K562 (cell line): ENCODE data around the gene LCN15. TPM values are rescaled to one million over a fixed set of nuclear protein-coding genes. Genes with fewer than 3 reads are reported as not detected.

Experiments
- ATAC-seq: fragments of 200-7000 bp; cut with Tn5 transposase; 3 replicates; pipeline ENCODE4 v1.9.1; 2020; ENCODE audit warnings: moderate library complexity
- BruUV-seq: library from RNA; stranded (reverse); fragments of 400-500 nt; replicated peaks from 2 replicates; lab custom pipeline; 2021; lab: Mats Ljungman, UMichigan
- CTCF ChIA-PET: fragments of 300-600 bp; formaldehyde crosslinking; extraction: SDS; loops from one replicate; lab custom pipeline; 2021; ENCODE audit warnings: low intra/inter-chr PET ratio; lab: Yijun Ruan, JAX
- POLR2A ChIA-PET: fragments of 300-600, 350-650 bp; sonication (Branson Sonifier 250); formaldehyde crosslinking; extraction: SDS; loops from one replicate; lab custom pipeline; 2021; ENCODE audit warnings: antibody characterized with exemption, inconsistent platforms; lab: Yijun Ruan, JAX
- DNase-seq, 4 experiments: peaks; one replicate each; pipeline versions ENCODE4 v3.0.0 to v3.0.0-alpha.2; 2011 to 2018; ENCODE audit warnings: low spot score in 3 of 4, mixed read lengths in 3 of 4; ENCODE audit errors: extremely low read depth in 1 of 4
- FAIRE-seq: peaks from 2 replicates; lab custom pipeline; 2011; peaks lifted over from hg19 to GRCh38; lab: Jason Lieb, UNC
- H2AFZ ChIP-seq: 2 replicates; pipeline ENCODE4 v1.6.0; 2011; ENCODE audit warnings: low read depth, low read length, control low read depth, inconsistent platforms
- H3K27ac ChIP-seq: fragments of 200-600 bp; 3 replicates; pipeline ENCODE4 v1.8.0; 2011; ENCODE audit warnings: low read depth, mild to moderate bottlenecking, control low read depth, inconsistent platforms, low read length, moderate library complexity, mixed read lengths; ENCODE audit errors: extremely low read depth
- H3K27me3 ChIP-seq, 2 experiments: fragments of 300-600 bp in 1 of 2; 2 replicates in 1 of 2; 3 replicates in 1 of 2; pipeline versions ENCODE4 v1.6.0 to v1.8.0; 2011; ENCODE audit warnings: inconsistent platforms in 2 of 2, low read length in 2 of 2, mild to moderate bottlenecking in 1 of 2, mixed read lengths in 1 of 2, moderate library complexity in 1 of 2; ENCODE audit not compliant: control insufficient read depth in 2 of 2, insufficient read depth in 2 of 2
- H3K36me3 ChIP-seq: fragments of 300-600 bp; 3 replicates; pipeline ENCODE4 v1.8.0; 2011; ENCODE audit warnings: mild to moderate bottlenecking, low read length, inconsistent platforms; ENCODE audit not compliant: control insufficient read depth, insufficient read depth
- H3K4me1 ChIP-seq, 2 experiments: fragments of 200-600 bp in 1 of 2; replicated peaks in 1 of 2; 2 replicates in 1 of 2; 3 replicates in 1 of 2; pipeline versions ENCODE4 v1.5.1 to v1.8.0; 2011; ENCODE audit warnings: inconsistent platforms in 2 of 2, low read length in 2 of 2, mild to moderate bottlenecking in 1 of 2, mixed read lengths in 1 of 2, moderate library complexity in 1 of 2; ENCODE audit not compliant: control insufficient read depth in 2 of 2, insufficient read depth in 2 of 2
- H3K4me2 ChIP-seq: 2 replicates; pipeline ENCODE4 v1.6.1; 2011; ENCODE audit warnings: low read length, control low read depth, inconsistent platforms, mixed read lengths; ENCODE audit not compliant: insufficient read depth
- H3K4me3 ChIP-seq: fragments of 200-600 bp; sonication (generic), shearing (Covaris generic); 2 replicates; pipeline ENCODE4 v1.5.1; 2016; ENCODE audit warnings: control low read depth, inconsistent platforms
- H3K79me2 ChIP-seq: fragments of 200-600 bp; 3 replicates; pipeline ENCODE4 v1.8.0; 2011; ENCODE audit warnings: low read length, inconsistent platforms; ENCODE audit not compliant: control insufficient read depth, insufficient read depth
- H3K9ac ChIP-seq, 2 experiments: 2 replicates each; pipeline versions ENCODE4 v1.6.0 to v1.6.1; 2011; ENCODE audit warnings: low read depth in 2 of 2, low read length in 2 of 2, control low read depth in 1 of 2, inconsistent platforms in 1 of 2, mild to moderate bottlenecking in 1 of 2, mixed read lengths in 1 of 2; ENCODE audit not compliant: insufficient read depth in 1 of 2
- H3K9me1 ChIP-seq: one replicate; pipeline ENCODE4 v1.6.0; 2011; ENCODE audit warnings: inconsistent platforms, mild to moderate bottlenecking, low read length, moderate library complexity; ENCODE audit not compliant: control insufficient read depth, insufficient read depth
- H3K9me3 ChIP-seq: replicated peaks from 2 replicates; pipeline ENCODE4 v1.5.1; 2011; ENCODE audit warnings: low read depth, low read length, inconsistent platforms; ENCODE audit not compliant: control insufficient read depth, insufficient read depth
- H4K20me1 ChIP-seq: replicated peaks from 2 replicates; pipeline ENCODE4 v1.6.1; 2011; ENCODE audit warnings: low read length, inconsistent platforms, mixed read lengths; ENCODE audit not compliant: control insufficient read depth, insufficient read depth
- CREM ChIP-seq: IDR thresholded peaks from 2 replicates; pipeline ENCODE4 v1.6.1; 2014; ENCODE audit warnings: antibody characterized with exemption, low read depth
- EP400 ChIP-seq: fragments of 450-650 bp; IDR thresholded peaks from 2 replicates; pipeline ENCODE4 v1.6.1; 2017; ENCODE audit warnings: antibody characterized with exemption, mild to moderate bottlenecking, moderate library complexity
- HDAC2 ChIP-seq: fragments of 450-650 bp; IDR thresholded peaks from 2 replicates; pipeline ENCODE4 v1.6.1; 2016; ENCODE audit warnings: mild to moderate bottlenecking
- HMGN3 ChIP-seq: IDR thresholded peaks from 2 replicates; pipeline ENCODE4 v1.6.1; 2011; ENCODE audit warnings: borderline replicate concordance, low read depth, mild to moderate bottlenecking, mixed read lengths, low read length; ENCODE audit not compliant: insufficient read length; ENCODE audit errors: extremely low read depth
- HNRNPUL1 ChIP-seq: fragments of 200-400 bp; formaldehyde crosslinking; IDR thresholded peaks from 2 replicates; pipeline ENCODE4 v1.6.1; 2017; ENCODE audit warnings: low read length
- KHSRP ChIP-seq: fragments of 450-650 bp; IDR thresholded peaks from 2 replicates; pipeline ENCODE4 v1.6.1; 2017
- MYBL2 ChIP-seq, 2 experiments: fragments of 450-650 bp in 1 of 2; sonication (generic) in 1 of 2; formaldehyde crosslinking in 1 of 2; IDR thresholded peaks; 2 replicates each; pipeline versions ENCODE4 v1.6.1 to v1.8.1; 2017 to 2022; ENCODE audit warnings: borderline replicate concordance in 1 of 2, inconsistent platforms in 1 of 2, low read depth in 1 of 2, mild to moderate bottlenecking in 1 of 2, missing genetic modification reagents in 1 of 2, moderate library complexity in 1 of 2
- NCOA6 ChIP-seq: fragments of 450-650 bp; IDR thresholded peaks from 2 replicates; pipeline ENCODE4 v1.6.1; 2017; ENCODE audit warnings: mild to moderate bottlenecking
- NR1H2 ChIP-seq: sonication (generic); formaldehyde crosslinking; IDR thresholded peaks from 2 replicates; pipeline ENCODE4 v1.4.0; 2020; ENCODE audit warnings: mild to moderate bottlenecking, missing genetic modification reagents
- NRF1 ChIP-seq, 2 experiments: fragments of 450-650 bp; IDR thresholded peaks in 1 of 2; conservative IDR thresholded peaks in 1 of 2; 2 replicates each; pipeline ENCODE4 v1.6.1; 2014; ENCODE audit warnings: mild to moderate bottlenecking in 2 of 2
- RBM34 ChIP-seq: fragments of 200-400 bp; formaldehyde crosslinking; IDR thresholded peaks from 2 replicates; pipeline ENCODE4 v1.6.1; 2018; ENCODE audit warnings: low read length, borderline replicate concordance; ENCODE audit not compliant: insufficient read depth
- SAFB ChIP-seq: fragments of 200-400 bp; formaldehyde crosslinking; IDR thresholded peaks from 2 replicates; pipeline ENCODE4 v1.6.1; 2017; ENCODE audit warnings: low read depth, low read length, borderline replicate concordance
- SIN3B ChIP-seq: fragments of 450-650 bp; IDR thresholded peaks from 2 replicates; pipeline ENCODE4 v1.6.1; 2017; ENCODE audit warnings: low read depth, mild to moderate bottlenecking, moderate library complexity
- SIRT6 ChIP-seq: IDR thresholded peaks from one replicate; pipeline ENCODE4 v1.6.1; 2012; ENCODE audit warnings: low read depth, mild to moderate bottlenecking, control low read depth, inconsistent platforms, low read length, moderate library complexity
- SMARCE1 ChIP-seq: fragments of 450-650 bp; IDR thresholded peaks from 2 replicates; pipeline ENCODE4 v1.7.1; 2016; ENCODE audit warnings: mild to moderate bottlenecking
- TEAD1 ChIP-seq, 2 experiments: fragments of 450-650 bp in 1 of 2; sonication (generic) in 1 of 2; formaldehyde crosslinking; IDR thresholded peaks; 2 replicates each; pipeline versions ENCODE4 v1.4.0 to v1.8.0; 2020 to 2022; ENCODE audit warnings: mild to moderate bottlenecking in 2 of 2, missing genetic modification reagents in 1 of 2
- TEAD2 ChIP-seq: fragments of 450-650 bp; IDR thresholded peaks from 2 replicates; pipeline ENCODE4 v1.6.1; 2016; ENCODE audit warnings: missing genetic modification characterization, control low read depth, missing compliant biosample characterization
- THRA ChIP-seq: fragments of 450-650 bp; IDR thresholded peaks from 2 replicates; pipeline ENCODE4 v1.6.1; 2017; ENCODE audit warnings: mild to moderate bottlenecking, moderate library complexity
- ZEB2 ChIP-seq: fragments of 450-650 bp; IDR thresholded peaks from 2 replicates; pipeline ENCODE4 v1.6.1; 2016
- ZNF133 ChIP-seq: fragments of 250-450 bp; sonication (Bioruptor Pico); IDR thresholded peaks from 2 replicates; pipeline ENCODE4 v1.4.0; 2020; ENCODE audit warnings: mild to moderate bottlenecking
- ZNF140 ChIP-seq: fragments of 250-450 bp; sonication (Bioruptor Pico); IDR thresholded peaks from 2 replicates; pipeline ENCODE4 v1.8.0; 2021; ENCODE audit warnings: moderate library complexity, mild to moderate bottlenecking, inconsistent platforms
- ZNF717 ChIP-seq: fragments of 250-450 bp; sonication (Bioruptor Pico); IDR thresholded peaks from 2 replicates; pipeline ENCODE4 v1.5.0; 2021
- WGBS: fragments of 100-300 bp; shearing (Covaris generic); methylation state at CpG from one replicate; pipeline ENCODE4 v1.1.6; 2016; ENCODE audit warnings: low coverage, mixed read lengths; ENCODE audit not compliant: insufficient coverage; ENCODE audit errors: missing lambda C conversion rate; 5-methylcytosine and 5-hydroxymethylcytosine counted together
- in situ Hi-C: fragments of 300-500 bp; cut with MboI; formaldehyde crosslinking; loops from 4 replicates; pipeline ENCODE4 v1.15.0; 2018; ENCODE audit warnings: inconsistent platforms, mixed read lengths
- intact Hi-C: fragments of 100-400 bp; cut with micrococcal nuclease; formaldehyde crosslinking; loops from 2 replicates; pipeline ENCODE4 v1.14.2; 2022
- polyA plus RNA-seq, 8 experiments: library from polyadenylated mRNA; depleted of rRNA in 4 of 8; stranded (reverse) in 5 of 8; unstranded in 3 of 8; fragments of >200 nt; fragmentation: Nextera tagmentation in 2 of 8; fragmentation: Illumina TruSeq in 1 of 8; extraction: Ambion mirVana in 2 of 8; extraction: Trizol in 1 of 8; gene quantifications; 2 replicates each; pipeline versions ENCODE4 v1.2.1 to v1.2.3, GENCODE V29; 2011 to 2014; ENCODE audit warnings: inconsistent platforms in 1 of 8, missing spikeins in 1 of 8
- total RNA-seq, 7 experiments: library from RNA; depleted of rRNA in 6 of 7; stranded (reverse); fragments of >200 nt in 6 of 7; fragmentation: Illumina TruSeq in 2 of 7; extraction: Trizol in 2 of 7; gene quantifications; 2 replicates each; pipeline versions ENCODE4 v1.2.1 to v1.2.3, GENCODE V29; 2011 to 2021; ENCODE audit warnings: low replicate concordance in 1 of 7
- TF ChIP-seq, protein P1 (sequence below): fragments of 250-450 bp; sonication (Bioruptor Pico); IDR thresholded peaks from 2 replicates; pipeline ENCODE4 v1.4.0; 2020

The LCN15 gene
- total and polyA plus RNA-seq, 9 of the 15 experiments (the other 6 are each of a cell fraction or from before 2014, with no cell fraction given): 0.66 TPM; not detected in 8

DNA sequence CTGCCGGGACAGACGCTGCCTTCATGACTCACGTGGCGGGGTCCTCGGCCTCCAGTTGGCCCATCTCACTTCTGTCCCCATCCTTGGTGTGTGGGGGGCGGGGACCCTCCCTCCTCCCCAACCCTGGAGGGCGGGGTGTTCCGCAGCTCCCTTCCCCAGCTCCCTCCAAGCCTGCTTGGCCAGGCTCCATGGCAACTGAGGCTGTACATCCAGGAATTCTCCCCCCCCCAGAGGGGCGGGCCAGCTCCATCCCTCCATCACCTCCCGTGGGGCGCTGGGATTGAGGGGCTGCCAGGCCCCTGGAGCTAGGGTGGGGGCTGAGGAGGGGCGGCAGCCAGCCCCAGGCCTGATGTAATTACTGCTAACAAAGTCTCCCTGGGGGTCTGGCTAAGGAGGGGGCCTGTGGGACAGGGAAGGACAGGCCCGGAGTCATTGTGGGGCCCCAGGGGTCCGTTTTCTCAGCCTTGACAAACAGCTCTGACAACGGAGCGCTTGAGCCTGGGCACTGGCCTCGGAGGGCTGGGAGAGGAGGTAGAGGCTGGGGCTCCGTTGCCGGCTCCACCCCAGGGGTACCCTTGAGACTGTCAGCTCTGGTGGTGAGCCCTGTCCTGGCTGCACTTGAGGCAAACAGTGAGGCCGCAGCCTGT is 43.9 kb downstream of the LCN15 start:
- POLR2A ChIA-PET: interaction anchor here (0.5 to 1.7 kb wide), 7 partner anchors 9 to 45 kb away, joined by 3 to 5 read pairs (median 3); no protein-coding TSS in a partner anchor
- intact Hi-C loops: no loop called here
- H3K9me1 ChIP-seq: no peaks in the 10 kb centered on the region
- H2AFZ ChIP-seq: no peak overlapping the region
- H3K9ac ChIP-seq: peak overlapping the region in 1 of 2 experiments; percentile 26; a peak in 1 of 4 replicates
- no peaks in the 10 kb centered on the region for H3K9me3 ChIP-seq
- WGBS: 37% methylated on average over 14 of the region's 20 CpGs
- H3K4me2 ChIP-seq: no peak overlapping the region
- H3K4me1 ChIP-seq: peaks cover 0 to 82% of the 10 kb centered on the region in 2 experiments; a peak in 4 of 5 replicates
- in situ Hi-C loops: no loop called here
- H4K20me1 ChIP-seq: peaks cover 32% of the 10 kb centered on the region
- DNase-seq (peak in 1 of 4 experiments; percentile 51), ATAC-seq (peak; percentile 10), FAIRE-seq (no peak)
- peaks cover 48% of the 10 kb centered on the region; the same call in 2 of the 3 replicates for H3K36me3 ChIP-seq
- peaks cover 19% of the 10 kb centered on the region for H3K79me2 ChIP-seq
- H3K27ac ChIP-seq: no peak overlapping the region
- H3K27me3 ChIP-seq: no peaks in the 10 kb centered on the region
- no TSS peak for BruUV-seq
- CTCF ChIA-PET: no interaction called here
- H3K4me3 ChIP-seq: no peak overlapping the region
- TF ChIP-seq SIN3B (no peak), NR1H2 (CRISPR knock-in tag) (no peak), NCOA6 (no peak), SMARCE1 (no peak), RBM34 (no peak), SAFB (no peak), HDAC2 (no peak), HMGN3 (no peak), CREM (no peak), THRA (no peak), TEAD1 (CRISPR knock-in tag; IDR thresholded peaks at IDR 0.05) (no peak), EP400 (no peak), ZEB2 (no peak), HNRNPUL1 (no peak), ZNF133 (CRISPR knock-in tag) (no peak), TEAD2 (tag) (no peak), KHSRP (no peak), NRF1 (conservative IDR thresholded peaks at IDR 0.05 in 1 of 2, IDR thresholded peaks at IDR 0.05 in 1 of 2) (no peak), MYBL2 (IDR thresholded peaks at IDR 0.05; ENCODE audit: low read depth) (no peak), MYBL2 (CRISPR knock-in tag; IDR thresholded peaks at IDR 0.05; ENCODE audit: borderline replicate concordance) (no peak), SIRT6 (no peak), ZNF140 (CRISPR knock-in tag) (no peak), ZNF717 (CRISPR knock-in tag) (no peak)
- TF ChIP-seq, protein P1, sequence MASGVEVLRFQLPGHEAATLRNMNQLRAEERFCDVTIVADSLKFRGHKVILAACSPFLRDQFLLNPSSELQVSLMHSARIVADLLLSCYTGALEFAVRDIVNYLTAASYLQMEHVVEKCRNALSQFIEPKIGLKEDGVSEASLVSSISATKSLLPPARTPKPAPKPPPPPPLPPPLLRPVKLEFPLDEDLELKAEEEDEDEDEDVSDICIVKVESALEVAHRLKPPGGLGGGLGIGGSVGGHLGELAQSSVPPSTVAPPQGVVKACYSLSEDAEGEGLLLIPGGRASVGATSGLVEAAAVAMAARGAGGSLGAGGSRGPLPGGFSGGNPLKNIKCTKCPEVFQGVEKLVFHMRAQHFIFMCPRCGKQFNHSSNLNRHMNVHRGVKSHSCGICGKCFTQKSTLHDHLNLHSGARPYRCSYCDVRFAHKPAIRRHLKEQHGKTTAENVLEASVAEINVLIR (CRISPR knock-in tag): no peak
